Caco-2 (cell line): ENCODE data around the gene UGT2A2. TPM values are rescaled to one million over a fixed set of nuclear protein-coding genes. Genes with fewer than 3 reads are reported as not detected.
A peak's percentile ranks its signal among the peaks of the same experiment; 100 is the strongest.

Experiments used
- BruUV-seq: library from RNA; stranded (reverse); fragments of 400-500 nt; replicated peaks from 2 replicates; lab custom pipeline; 2021; lab: Mats Ljungman, UMichigan
- CTCF ChIA-PET: fragments of 300-600 bp; sonication (Branson Sonifier 250); formaldehyde crosslinking; loops from one replicate; lab custom pipeline; 2022; ENCODE audit warnings: antibody characterized with exemption; lab: Charles Lee
- POLR2A ChIA-PET: fragments of 300-600 bp; sonication (Branson Sonifier 250); formaldehyde crosslinking; loops from one replicate; lab custom pipeline; 2022; ENCODE audit warnings: antibody characterized with exemption; lab: Charles Lee
- DNase-seq, 2 experiments: peaks; one replicate each; pipeline versions ENCODE4 v3.0.0 to v3.0.0-alpha.2; 2020 to 2022
- H3K27me3 ChIP-seq: replicated peaks from 2 replicates; pipeline ENCODE4 v1.6.0; 2011; ENCODE audit warnings: low read length; ENCODE audit not compliant: control insufficient read depth, insufficient read depth
- H3K36me3 ChIP-seq: 2 replicates; pipeline ENCODE4 v1.5.1; 2011; ENCODE audit warnings: low read length; ENCODE audit not compliant: control insufficient read depth, insufficient read depth
- H3K4me1 ChIP-seq: fragments of 250-450 bp; sonication (Bioruptor Pico); 2 replicates; pipeline ENCODE4 v1.5.1; 2020; ENCODE audit warnings: mild to moderate bottlenecking
- H3K4me3 ChIP-seq: 2 replicates; pipeline ENCODE4 v1.5.1; 2011; ENCODE audit warnings: low read depth, mild to moderate bottlenecking, control low read depth, low read length
- H3K9me3 ChIP-seq: fragments of 250-450 bp; sonication (Bioruptor Pico); 2 replicates; pipeline ENCODE4 v1.5.1; 2020; ENCODE audit warnings: mild to moderate bottlenecking, moderate library complexity
- H3K27ac Mint-ChIP-seq: one replicate; pipeline ENCODE4 v1.8.0; 2022; ENCODE audit warnings: mixed read lengths; ENCODE audit not compliant: unreplicated experiment
- H3K27me3 Mint-ChIP-seq: one replicate; pipeline ENCODE4 v1.8.0; 2022; ENCODE audit warnings: mixed read lengths; ENCODE audit not compliant: insufficient read depth, unreplicated experiment
- H3K36me3 Mint-ChIP-seq: one replicate; pipeline ENCODE4 v1.8.0; 2022; ENCODE audit warnings: mild to moderate bottlenecking, mixed read lengths; ENCODE audit not compliant: insufficient read depth, unreplicated experiment
- H3K4me1 Mint-ChIP-seq: one replicate; pipeline ENCODE4 v1.8.0; 2022; ENCODE audit warnings: low read depth, mixed read lengths; ENCODE audit not compliant: unreplicated experiment
- H3K4me3 Mint-ChIP-seq: one replicate; pipeline ENCODE4 v1.8.0; 2022; ENCODE audit warnings: mild to moderate bottlenecking, moderate library complexity, mixed read lengths; ENCODE audit not compliant: unreplicated experiment
- H3K9me3 Mint-ChIP-seq: one replicate; pipeline ENCODE4 v1.8.0; 2022; ENCODE audit warnings: mixed read lengths; ENCODE audit not compliant: unreplicated experiment
- intact Hi-C: fragments of 100-400 bp; cut with micrococcal nuclease; formaldehyde crosslinking; loops from one replicate; pipeline ENCODE4 v1.10.0; 2022; ENCODE audit not compliant: unreplicated experiment
- total RNA-seq: library from RNA; stranded (reverse); gene quantifications from 2 replicates; pipeline ENCODE4 v1.2.3, GENCODE V29; 2022
- TF ChIP-seq, protein P1 (sequence below), 2 experiments: fragments of 200-600 bp in 1 of 2; IDR thresholded peaks; 1 replicate in 1 of 2; 2 replicates in 1 of 2; pipeline versions ENCODE4 v1.5.1 to v1.8.0; 2011 to 2022; ENCODE audit warnings: antibody characterized with exemption in 1 of 2, control low read depth in 1 of 2, inconsistent platforms in 1 of 2, low read depth in 1 of 2, low read length in 1 of 2, mild to moderate bottlenecking in 1 of 2, moderate library complexity in 1 of 2; ENCODE audit not compliant: insufficient read depth in 1 of 2, severe bottlenecking in 1 of 2, unreplicated experiment in 1 of 2

The UGT2A2 gene
- total RNA-seq, 1 experiment from 2014 or later: not detected

DNA sequence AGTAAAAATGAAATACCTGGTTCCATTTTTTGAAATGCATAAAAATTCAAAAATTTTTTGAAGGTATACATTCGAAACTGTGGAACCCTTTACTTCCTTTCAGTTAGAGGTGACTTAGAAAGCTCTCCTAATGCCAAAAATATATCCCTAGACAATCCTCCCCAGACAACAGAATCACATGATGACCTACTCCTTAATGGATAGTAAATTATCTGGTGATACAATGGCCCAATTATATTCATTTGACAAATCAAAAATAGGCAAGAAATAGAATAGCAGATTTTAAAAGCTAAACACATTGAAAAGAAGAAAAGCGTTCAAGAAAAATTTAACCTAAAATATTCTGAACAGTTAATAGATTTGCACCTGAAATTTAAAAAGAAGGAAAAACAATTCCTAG is 3.5 kb upstream of the UGT2A2 start:
- Mint-ChIP-seq H3K27ac (no peak overlapping the region), H3K36me3 (no peaks in the 10 kb centered on the region), H3K9me3 (no peaks in the 10 kb centered on the region), H3K4me3 (no peak overlapping the region), H3K27me3 (no peaks in the 10 kb centered on the region), H3K4me1 (no peaks in the 10 kb centered on the region)
- intact Hi-C loops: no loop called here
- H3K9me3 ChIP-seq: no peaks in the 10 kb centered on the region
- CTCF ChIA-PET: no interaction called here
- no peaks in the 10 kb centered on the region for H3K4me1 ChIP-seq
- H3K36me3 ChIP-seq: no peaks in the 10 kb centered on the region
- no peaks in the 10 kb centered on the region for H3K27me3 ChIP-seq
- BruUV-seq: no TSS peak
- DNase-seq: no peak
- H3K4me3 ChIP-seq: no peak overlapping the region
- TF ChIP-seq, protein P1, sequence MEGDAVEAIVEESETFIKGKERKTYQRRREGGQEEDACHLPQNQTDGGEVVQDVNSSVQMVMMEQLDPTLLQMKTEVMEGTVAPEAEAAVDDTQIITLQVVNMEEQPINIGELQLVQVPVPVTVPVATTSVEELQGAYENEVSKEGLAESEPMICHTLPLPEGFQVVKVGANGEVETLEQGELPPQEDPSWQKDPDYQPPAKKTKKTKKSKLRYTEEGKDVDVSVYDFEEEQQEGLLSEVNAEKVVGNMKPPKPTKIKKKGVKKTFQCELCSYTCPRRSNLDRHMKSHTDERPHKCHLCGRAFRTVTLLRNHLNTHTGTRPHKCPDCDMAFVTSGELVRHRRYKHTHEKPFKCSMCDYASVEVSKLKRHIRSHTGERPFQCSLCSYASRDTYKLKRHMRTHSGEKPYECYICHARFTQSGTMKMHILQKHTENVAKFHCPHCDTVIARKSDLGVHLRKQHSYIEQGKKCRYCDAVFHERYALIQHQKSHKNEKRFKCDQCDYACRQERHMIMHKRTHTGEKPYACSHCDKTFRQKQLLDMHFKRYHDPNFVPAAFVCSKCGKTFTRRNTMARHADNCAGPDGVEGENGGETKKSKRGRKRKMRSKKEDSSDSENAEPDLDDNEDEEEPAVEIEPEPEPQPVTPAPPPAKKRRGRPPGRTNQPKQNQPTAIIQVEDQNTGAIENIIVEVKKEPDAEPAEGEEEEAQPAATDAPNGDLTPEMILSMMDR (IDR thresholded peaks at IDR 0.05; ENCODE audit: insufficient read depth in 1 of 2, low read depth in 1 of 2, low read length in 1 of 2, severe bottlenecking in 1 of 2, unreplicated experiment in 1 of 2): no peak
- POLR2A ChIA-PET: no interaction called here

DNA sequence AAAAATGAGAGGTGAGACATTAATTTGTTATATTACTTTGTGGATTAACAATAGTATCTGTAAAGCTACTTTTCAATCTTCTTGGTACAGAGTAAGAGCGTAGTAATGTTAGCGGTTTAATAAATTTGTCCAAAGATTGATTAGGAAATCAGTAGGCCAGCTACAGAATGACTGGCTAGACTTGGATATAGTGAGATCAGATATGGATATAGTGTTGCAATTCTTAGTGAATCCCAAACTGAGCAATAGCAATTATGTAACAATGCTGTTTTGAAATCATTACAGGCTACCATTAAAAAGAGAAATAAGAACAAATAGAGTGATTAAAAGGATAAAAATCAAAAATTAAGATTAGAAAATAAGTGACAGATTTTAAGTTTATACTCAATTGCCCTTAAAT is 847 bp upstream of the UGT2A2 start:
- no peaks in the 10 kb centered on the region for H3K9me3 ChIP-seq
- H3K36me3 ChIP-seq: no peaks in the 10 kb centered on the region
- no peaks in the 10 kb centered on the region for H3K36me3 Mint-ChIP-seq
- ChIA-PET POLR2A (no interaction called here), CTCF (no interaction called here)
- TF ChIP-seq, protein P1 (IDR thresholded peaks at IDR 0.05; ENCODE audit: insufficient read depth in 1 of 2, low read depth in 1 of 2, low read length in 1 of 2, severe bottlenecking in 1 of 2, unreplicated experiment in 1 of 2): no peak
- DNase-seq: no peak
- no peak overlapping the region for H3K4me3 Mint-ChIP-seq
- H3K27me3 ChIP-seq: no peaks in the 10 kb centered on the region
- intact Hi-C loops: no loop called here
- no peak overlapping the region for H3K4me3 ChIP-seq
- no peaks in the 10 kb centered on the region for H3K9me3 Mint-ChIP-seq
- BruUV-seq: no TSS peak
- H3K27ac Mint-ChIP-seq: no peak overlapping the region
- H3K4me1 ChIP-seq: no peaks in the 10 kb centered on the region
- H3K27me3 Mint-ChIP-seq: no peaks in the 10 kb centered on the region
- H3K4me1 Mint-ChIP-seq: no peaks in the 10 kb centered on the region

DNA sequence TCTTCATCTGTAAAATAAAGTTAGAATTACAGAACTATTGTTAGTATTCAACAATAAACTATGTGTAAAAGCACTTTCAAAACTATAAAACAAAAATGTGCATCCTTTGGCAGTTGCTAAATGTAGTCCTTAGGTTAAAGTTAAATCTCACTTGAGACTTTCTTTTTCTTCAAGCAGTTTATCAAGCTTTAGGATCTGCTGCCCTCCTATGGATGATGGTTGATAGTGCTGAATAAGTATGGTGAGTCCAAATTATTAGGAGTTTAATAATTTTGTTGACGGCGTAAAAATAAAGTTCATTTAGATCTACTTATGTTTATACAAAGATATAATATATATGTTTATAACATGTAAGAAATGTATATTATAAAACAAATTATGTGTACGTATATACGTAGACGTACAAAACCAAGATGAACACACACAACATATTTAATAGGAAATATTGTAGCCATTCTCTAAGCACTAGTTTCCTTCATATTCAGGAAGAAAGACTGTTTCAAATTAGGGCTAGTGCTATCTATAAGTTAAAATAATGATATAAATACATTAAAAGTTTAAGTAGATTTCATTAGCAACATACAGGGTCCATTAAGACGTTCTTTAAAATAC is 22.3 kb downstream of the UGT2A2 start:
- Mint-ChIP-seq H3K27me3 (no peaks in the 10 kb centered on the region), H3K4me3 (no peak overlapping the region), H3K4me1 (no peaks in the 10 kb centered on the region), H3K9me3 (peaks cover 36% of the 10 kb centered on the region), H3K27ac (no peak overlapping the region), H3K36me3 (no peaks in the 10 kb centered on the region)
- intact Hi-C loops: loop anchor here (1.0 to 10.0 kb wide), 2 partner anchors 1119 to 1342 kb away; no protein-coding TSS in a partner anchor
- ChIA-PET POLR2A (no interaction called here), CTCF (interaction anchor here (0.9 to 1.0 kb wide), 2 partner anchors 147 to 299 kb away, joined by 3 to 7 read pairs; no protein-coding TSS in a partner anchor)
- no peak overlapping the region for H3K4me3 ChIP-seq
- H3K36me3 ChIP-seq: no peaks in the 10 kb centered on the region
- no peaks in the 10 kb centered on the region for H3K27me3 ChIP-seq
- peaks cover 3% of the 10 kb centered on the region; the same call in 1 of the 2 replicates for H3K9me3 ChIP-seq
- peak in 1 of 2 experiments; percentile 52 for DNase-seq
- TF ChIP-seq, protein P1 (IDR thresholded peaks at IDR 0.05; ENCODE audit: insufficient read depth in 1 of 2, low read depth in 1 of 2, low read length in 1 of 2, severe bottlenecking in 1 of 2, unreplicated experiment in 1 of 2): peak; percentile 52 to 54
- no TSS peak for BruUV-seq
- no peaks in the 10 kb centered on the region for H3K4me1 ChIP-seq
